GM23248 (cell line): ENCODE data around the gene ASXL3. TPM values are rescaled to one million over a fixed set of nuclear protein-coding genes. Genes with fewer than 3 reads are reported as not detected.

Source experiments
- DNase-seq: peaks from one replicate; pipeline ENCODE4 v3.0.0-alpha.2; 2015
- H2AFZ ChIP-seq: fragments of 200-600 bp; sonication (generic); 2 replicates; pipeline ENCODE4 v1.6.1; 2016; ENCODE audit warnings: antibody characterized with exemption
- H3F3A ChIP-seq: fragments of 200-600 bp; sonication (generic); 2 replicates; pipeline ENCODE4 v1.6.1; 2016; ENCODE audit warnings: mild to moderate bottlenecking, antibody characterized with exemption, mixed run types; ENCODE audit not compliant: insufficient read depth
- H3K27ac ChIP-seq: fragments of 200-600 bp; sonication (generic); 2 replicates; pipeline ENCODE4 v1.5.1; 2016; ENCODE audit warnings: mild to moderate bottlenecking
- H3K27me3 ChIP-seq: fragments of 200-600 bp; sonication (generic); replicated peaks from 2 replicates; pipeline ENCODE4 v1.6.1; 2016; ENCODE audit warnings: mild to moderate bottlenecking; ENCODE audit not compliant: insufficient read depth
- H3K36me3 ChIP-seq: fragments of 200-600 bp; sonication (generic); 2 replicates; pipeline ENCODE4 v1.6.1; 2016; ENCODE audit warnings: low read depth, mild to moderate bottlenecking
- H3K4me1 ChIP-seq: fragments of 200-600 bp; sonication (generic); 2 replicates; pipeline ENCODE4 v1.6.1; 2016; ENCODE audit warnings: mild to moderate bottlenecking; ENCODE audit not compliant: insufficient read depth
- H3K4me2 ChIP-seq: fragments of 200-600 bp; sonication (generic); one replicate; pipeline ENCODE4 v1.6.1; 2016; ENCODE audit warnings: mild to moderate bottlenecking; ENCODE audit not compliant: unreplicated experiment
- H3K4me3 ChIP-seq: fragments of 200-600 bp; sonication (generic); 2 replicates; pipeline ENCODE4 v1.5.1; 2016; ENCODE audit warnings: mild to moderate bottlenecking
- H3K79me2 ChIP-seq: fragments of 200-600 bp; sonication (generic); 2 replicates; pipeline ENCODE4 v1.6.1; 2016; ENCODE audit warnings: mild to moderate bottlenecking; ENCODE audit not compliant: insufficient read depth
- H3K9ac ChIP-seq: fragments of 200-600 bp; sonication (generic); 2 replicates; pipeline ENCODE4 v1.6.1; 2016; ENCODE audit warnings: mild to moderate bottlenecking
- H3K9me2 ChIP-seq: fragments of 200-600 bp; sonication (generic); 2 replicates; pipeline ENCODE4 v1.6.1; 2016; ENCODE audit warnings: mixed run types, mild to moderate bottlenecking, moderate library complexity; ENCODE audit not compliant: insufficient read depth
- H3K9me3 ChIP-seq: fragments of 200-600 bp; sonication (generic); one replicate; pipeline ENCODE4 v1.6.1; 2017; ENCODE audit warnings: low read depth
- H4K20me1 ChIP-seq: fragments of 200-600 bp; sonication (generic); 2 replicates; pipeline ENCODE4 v1.6.0; 2016; ENCODE audit not compliant: insufficient read depth
- EZH2 ChIP-seq: fragments of 200-600 bp; sonication (generic); IDR thresholded peaks from 2 replicates; pipeline ENCODE4 v1.6.1; 2018; ENCODE audit warnings: antibody characterized with exemption, mild to moderate bottlenecking; ENCODE audit not compliant: insufficient read depth, poor library complexity, severe bottlenecking
- EZH2phosphoT487 ChIP-seq: fragments of 200-600 bp; sonication (generic); IDR thresholded peaks from 2 replicates; pipeline ENCODE4 v1.6.1; 2018; ENCODE audit warnings: antibody characterized with exemption, moderate library complexity, mild to moderate bottlenecking, low read depth; ENCODE audit not compliant: insufficient read depth
- WGBS, 2 experiments: methylation state at CpG; one replicate each; pipeline ENCODE4 v1.1.6; 2015 to 2017; ENCODE audit warnings: low lambda C conversion rate in 2 of 2, low coverage in 1 of 2; ENCODE audit errors: missing lambda C conversion rate in 2 of 2; 5-methylcytosine and 5-hydroxymethylcytosine counted together
- in situ Hi-C: fragments of 300-500 bp; cut with MboI; formaldehyde crosslinking; loops from 2 replicates; pipeline ENCODE4 v1.15.0; 2020
- polyA plus RNA-seq: library from polyadenylated mRNA; unstranded; fragments of >200 nt; fragmentation: Nextera tagmentation; extraction: Ambion mirVana; gene quantifications from 2 replicates; pipeline ENCODE4 v1.2.1, GENCODE V29; 2016
- total RNA-seq: library from RNA; depleted of rRNA; stranded (reverse); fragments of >200 nt; shearing (Covaris generic); gene quantifications from 2 replicates; pipeline ENCODE4 v1.2.3, GENCODE V29; 2014

The ASXL3 gene
- total and polyA plus RNA-seq, 2 experiments from 2014 or later: not detected

DNA sequence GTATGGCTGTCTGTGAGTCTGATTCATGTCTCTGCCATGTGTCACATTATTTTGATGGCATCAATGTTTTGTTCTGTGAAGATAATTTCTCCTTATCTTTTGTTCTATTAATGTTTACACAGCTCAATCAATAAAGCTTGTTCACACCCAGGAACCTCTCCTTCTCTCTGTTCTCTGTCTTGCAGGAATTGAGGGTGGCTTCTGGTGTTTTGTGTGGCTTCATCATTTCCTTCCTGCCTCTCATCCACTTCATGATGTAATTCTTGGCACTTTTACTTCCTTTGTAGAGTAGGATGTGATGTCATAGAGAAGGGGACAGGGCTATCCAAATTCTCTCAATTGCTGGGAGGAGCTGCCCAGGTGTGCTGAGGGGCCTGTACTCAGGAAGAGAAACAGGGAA is 27.2 kb downstream of the ASXL3 start:
- H3K4me3 ChIP-seq: no peak overlapping the region
- no peak overlapping the region for H3K4me2 ChIP-seq
- H4K20me1 ChIP-seq: no peaks in the 10 kb centered on the region
- H3K9me3 ChIP-seq: no peaks in the 10 kb centered on the region
- H2AFZ ChIP-seq: no peak overlapping the region
- H3F3A ChIP-seq: no peaks in the 10 kb centered on the region
- no peak overlapping the region for H3K9ac ChIP-seq
- DNase-seq: no peak
- in situ Hi-C loops: no loop called here
- no peak for TF ChIP-seq EZH2
- TF ChIP-seq EZH2phosphoT487: no peak
- H3K27me3 ChIP-seq: peaks cover 12% of the 10 kb centered on the region; the same call in 1 of the 2 replicates
- no peaks in the 10 kb centered on the region for H3K4me1 ChIP-seq
- no peaks in the 10 kb centered on the region for H3K36me3 ChIP-seq
- H3K27ac ChIP-seq: no peak overlapping the region
- no peaks in the 10 kb centered on the region for H3K9me2 ChIP-seq
- no peaks in the 10 kb centered on the region for H3K79me2 ChIP-seq

DNA sequence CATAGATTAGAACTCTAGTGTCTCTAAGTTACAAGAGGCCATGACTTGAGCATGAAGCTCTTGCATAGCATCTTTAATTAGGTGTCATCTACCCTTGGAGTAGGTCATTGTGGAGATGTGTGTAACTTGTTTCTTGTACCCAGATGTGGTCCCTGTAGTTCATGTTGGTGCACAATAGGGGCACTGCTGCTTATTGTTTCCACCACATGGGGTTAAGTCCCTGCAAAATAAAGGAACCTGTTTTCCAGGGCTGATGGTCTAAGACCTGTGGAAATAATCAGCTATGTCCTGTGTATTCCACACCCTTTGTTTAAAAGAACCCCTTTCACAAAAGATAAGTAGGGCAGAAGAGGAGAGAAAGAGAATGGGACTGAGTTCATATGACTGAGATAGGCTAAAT is 28.6 kb downstream of the ASXL3 start:
- no peaks in the 10 kb centered on the region for H3K79me2 ChIP-seq
- DNase-seq: no peak

DNA sequence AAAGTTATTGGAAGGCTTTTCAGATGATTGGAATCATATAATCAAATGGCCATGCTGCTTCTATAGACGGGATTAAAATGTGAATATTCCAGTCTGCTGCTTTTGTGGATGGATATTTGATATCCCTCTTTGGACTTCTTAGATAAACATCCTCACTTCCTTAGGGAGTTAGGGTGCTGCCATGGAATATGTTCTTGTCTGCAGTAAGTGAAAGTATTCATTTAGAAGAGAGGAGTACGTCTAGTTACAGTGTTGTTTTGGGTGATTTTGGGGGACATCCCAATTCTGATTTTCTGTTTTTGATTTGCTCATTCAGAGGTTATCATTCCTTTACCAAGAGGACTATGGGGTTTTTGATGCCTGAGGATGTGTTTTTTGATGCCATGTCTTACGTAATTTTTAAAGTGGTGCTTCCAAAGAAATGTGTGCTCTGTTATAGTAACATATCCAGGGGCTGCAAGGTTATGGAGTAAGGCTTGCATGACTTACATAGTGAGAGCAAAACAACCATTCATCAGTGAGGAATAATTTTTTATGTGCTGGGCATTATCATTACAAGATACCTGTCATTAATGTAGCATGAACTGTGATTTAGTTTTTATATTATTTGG is 33.6 kb downstream of the ASXL3 start:
- Histone ChIP-seq H4K20me1 (no peaks in the 10 kb centered on the region), H3K4me1 (no peaks in the 10 kb centered on the region), H3K9ac (no peak overlapping the region), H3K4me2 (no peak overlapping the region), H2AFZ (no peak overlapping the region), H3K27ac (no peak overlapping the region), H3F3A (no peaks in the 10 kb centered on the region), H3K36me3 (no peaks in the 10 kb centered on the region), H3K79me2 (no peaks in the 10 kb centered on the region), H3K4me3 (no peak overlapping the region), H3K9me3 (no peaks in the 10 kb centered on the region), H3K9me2 (no peaks in the 10 kb centered on the region), H3K27me3 (no peaks in the 10 kb centered on the region)
- WGBS, 2 experiments: 7 to 10% methylated on average over 3 of the region's 3 CpGs
- TF ChIP-seq EZH2phosphoT487: no peak
- TF ChIP-seq EZH2: no peak
- in situ Hi-C loops: no loop called here
- DNase-seq: no peak

More for the DNA sequence above, 28.6 kb downstream of the ASXL3 start:
- Histone ChIP-seq H3F3A (no peaks in the 10 kb centered on the region), H4K20me1 (no peaks in the 10 kb centered on the region), H3K9ac (no peak overlapping the region), H3K4me2 (no peak overlapping the region), H3K27ac (no peak overlapping the region), H3K9me2 (no peaks in the 10 kb centered on the region), H3K9me3 (no peaks in the 10 kb centered on the region), H3K4me3 (no peak overlapping the region), H3K36me3 (no peaks in the 10 kb centered on the region), H3K4me1 (no peaks in the 10 kb centered on the region), H3K27me3 (peaks cover 6% of the 10 kb centered on the region; the same call in 1 of the 2 replicates), H2AFZ (no peak overlapping the region)
- TF ChIP-seq EZH2: no peak
- no peak for TF ChIP-seq EZH2phosphoT487
- in situ Hi-C loops: no loop called here

DNA sequence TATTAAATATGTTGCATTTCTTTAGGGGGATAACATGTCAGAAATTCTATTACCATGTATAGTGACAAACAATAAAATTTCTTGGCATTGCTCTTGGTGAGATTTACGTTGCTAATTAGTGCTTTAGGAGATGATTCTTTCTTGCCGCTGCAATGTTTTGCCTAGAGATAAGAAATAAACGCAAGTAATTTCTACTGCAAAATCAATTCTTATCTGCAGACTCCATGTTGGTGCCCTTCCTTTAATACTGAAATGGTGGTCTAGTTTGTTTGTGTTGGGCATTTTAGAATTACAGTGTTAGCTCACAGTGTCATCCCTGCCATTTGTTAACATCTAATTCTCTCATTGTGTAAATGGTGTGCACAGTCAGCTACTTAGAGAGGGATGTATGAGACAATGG is 34.6 kb downstream of the ASXL3 start:
- H4K20me1 ChIP-seq: no peaks in the 10 kb centered on the region
- H3K27ac ChIP-seq: no peak overlapping the region
- no peak overlapping the region for H3K9ac ChIP-seq
- in situ Hi-C loops: no loop called here
- no peaks in the 10 kb centered on the region for H3F3A ChIP-seq
- WGBS, 2 experiments: 55 to 58% methylated on average over 3 of the region's 3 CpGs
- no peaks in the 10 kb centered on the region for H3K9me3 ChIP-seq
- TF ChIP-seq EZH2phosphoT487: no peak
- no peak for TF ChIP-seq EZH2
- H3K4me1 ChIP-seq: no peaks in the 10 kb centered on the region
- DNase-seq: no peak
- no peak overlapping the region for H3K4me2 ChIP-seq
- no peak overlapping the region for H2AFZ ChIP-seq
- H3K79me2 ChIP-seq: no peaks in the 10 kb centered on the region
- no peaks in the 10 kb centered on the region for H3K9me2 ChIP-seq
- H3K36me3 ChIP-seq: no peaks in the 10 kb centered on the region
- H3K4me3 ChIP-seq: no peak overlapping the region
- H3K27me3 ChIP-seq: no peaks in the 10 kb centered on the region

DNA sequence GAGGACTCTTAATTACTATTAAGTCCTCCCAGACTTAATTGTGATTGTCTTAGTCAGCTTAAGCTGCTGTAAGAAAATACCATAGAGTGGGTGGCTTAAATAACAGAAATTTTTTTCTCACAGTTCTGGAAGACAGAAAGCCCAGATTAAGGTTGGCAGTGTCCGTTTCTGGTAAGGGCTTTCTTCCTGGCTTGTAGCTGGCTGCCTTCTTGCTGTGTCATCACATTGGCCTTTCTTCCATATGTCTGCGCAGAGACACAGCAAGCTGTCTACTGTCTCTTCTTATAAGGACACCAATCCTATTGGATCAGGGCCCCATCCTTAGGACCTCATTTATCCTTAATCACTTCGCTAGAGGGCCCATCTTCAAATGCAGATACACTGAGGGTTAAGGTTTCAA is 38.5 kb downstream of the ASXL3 start:
- in situ Hi-C loops: no loop called here
- Histone ChIP-seq H3K4me2 (no peak overlapping the region), H3K9me2 (no peaks in the 10 kb centered on the region), H3K9ac (no peak overlapping the region), H3K79me2 (no peaks in the 10 kb centered on the region), H3K36me3 (no peaks in the 10 kb centered on the region), H2AFZ (no peak overlapping the region), H3F3A (no peaks in the 10 kb centered on the region), H4K20me1 (no peaks in the 10 kb centered on the region), H3K27ac (no peak overlapping the region), H3K27me3 (no peaks in the 10 kb centered on the region), H3K4me1 (no peaks in the 10 kb centered on the region), H3K9me3 (no peaks in the 10 kb centered on the region), H3K4me3 (no peak overlapping the region)
- no peak for DNase-seq
- WGBS, 2 experiments: 39 to 48% methylated on average over 3 of the region's 3 CpGs
- TF ChIP-seq EZH2phosphoT487 (no peak), EZH2 (no peak)
